Skeletal muscle tissue (tissue), 4 donors: ENCODE measurements around the gene CDK14. TPM values are rescaled to one million over a fixed set of nuclear protein-coding genes. Genes with fewer than 3 reads are reported as not detected.

Experiments used
- H3K27ac ChIP-seq: one replicate; pipeline ENCODE4 v1.7.0; 2013; ENCODE audit warnings: mild to moderate bottlenecking, low read depth, low read length, inconsistent platforms
- H3K27me3 ChIP-seq, 3 donors: one replicate each; pipeline ENCODE4 v1.7.0; 2013; ENCODE audit warnings: low read length in 3 of 3; ENCODE audit not compliant: control insufficient read depth in 3 of 3, insufficient read depth in 3 of 3
- H3K36me3 ChIP-seq, 3 donors: one replicate each; pipeline ENCODE4 v1.7.0; 2013; ENCODE audit warnings: low read length in 3 of 3; ENCODE audit not compliant: control insufficient read depth in 3 of 3, insufficient read depth in 3 of 3
- H3K4me1 ChIP-seq, 3 donors: one replicate each; pipeline ENCODE4 v1.7.0; 2013; ENCODE audit warnings: low read length in 3 of 3, mild to moderate bottlenecking in 3 of 3; ENCODE audit not compliant: control insufficient read depth in 3 of 3, insufficient read depth in 3 of 3
- H3K4me3 ChIP-seq, 3 donors: one replicate each; pipeline ENCODE4 v1.7.0; 2013; ENCODE audit warnings: low read length in 3 of 3
- H3K9ac ChIP-seq, 3 donors: one replicate each; pipeline ENCODE4 v1.7.0; 2013; ENCODE audit warnings: low read length in 3 of 3, mild to moderate bottlenecking in 3 of 3, moderate library complexity in 2 of 3, low read depth in 1 of 3
- H3K9me3 ChIP-seq, 3 donors: one replicate each; pipeline ENCODE4 v1.7.0; 2013; ENCODE audit warnings: low read length in 3 of 3; ENCODE audit not compliant: control insufficient read depth in 3 of 3
- total RNA-seq: library from RNA; depleted of rRNA; stranded (reverse); fragments of >200 nt; gene quantifications from one replicate; pipeline ENCODE4 v1.2.3, GENCODE V29; 2014
- donor health status: Osteomylitis.

Gene CDK14
- total RNA-seq, 1 donor from 2014 or later = 25.1 TPM

DNA sequence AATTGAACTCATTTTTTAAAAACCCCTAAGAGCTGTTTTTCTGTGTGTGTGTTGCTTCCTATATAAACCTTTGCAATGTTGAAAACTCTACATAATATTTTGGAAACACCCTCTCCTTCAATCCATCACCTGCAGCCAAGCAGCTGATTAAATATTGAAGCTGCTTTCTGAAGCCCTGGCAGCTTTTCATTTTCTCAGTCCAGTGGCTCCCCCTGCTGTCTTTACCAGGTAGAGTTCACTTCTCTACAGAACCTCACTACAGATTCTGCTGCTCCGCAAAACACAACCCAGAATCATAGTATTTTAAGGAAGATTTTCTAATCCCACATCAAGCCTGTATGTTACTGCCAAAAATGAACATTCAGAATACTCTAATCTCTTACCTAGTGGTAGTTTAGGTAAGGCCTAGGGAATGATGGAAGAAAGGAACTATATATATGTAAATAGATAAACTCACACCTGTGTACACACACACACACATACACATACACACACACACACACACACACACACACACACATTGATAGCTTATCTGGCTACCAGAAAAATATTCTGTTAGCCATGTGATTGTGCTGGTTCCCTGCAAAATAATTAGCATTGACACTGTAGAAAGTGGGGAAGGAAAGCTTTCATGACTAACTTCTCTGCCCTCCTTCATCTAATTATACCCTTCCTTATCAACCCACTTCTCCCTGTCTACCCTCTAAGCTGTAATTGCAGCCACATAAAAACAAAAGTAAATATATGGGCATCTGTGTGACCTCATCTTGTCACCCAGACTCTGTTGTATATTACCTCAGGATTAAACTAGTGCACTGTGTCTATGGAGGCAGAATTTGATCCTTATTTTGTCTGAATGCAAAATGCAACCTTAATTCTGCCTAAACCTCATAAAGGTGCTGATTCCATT is 438.6 kb downstream of the CDK14 start:
- Histone ChIP-seq H3K27me3 (no peaks in the 10 kb centered on the region), H3K27ac (no peak overlapping the region), H3K9me3 (no peaks in the 10 kb centered on the region), H3K4me3 (no peak overlapping the region), H3K4me1 (no peaks in the 10 kb centered on the region), H3K36me3 (no peaks in the 10 kb centered on the region), H3K9ac (no peak overlapping the region)

- no peak overlapping the region for H3K4me3 ChIP-seq
- no peaks in the 10 kb centered on the region for H3K36me3 ChIP-seq
- H3K4me1 ChIP-seq = no peaks in the 10 kb centered on the region
- no peak overlapping the region for H3K27ac ChIP-seq
- H3K27me3 ChIP-seq = no peaks in the 10 kb centered on the region
- H3K9me3 ChIP-seq = no peaks in the 10 kb centered on the region
- H3K9ac ChIP-seq = no peak overlapping the region
Observed at GRCh38 chr7:91039033-91039432, 442.9 kb downstream of the CDK14 start.

GRCh38 chr7:91041141-91041540 is 445.0 kb downstream of the CDK14 start:
- Histone ChIP-seq H3K27ac (no peak overlapping the region), H3K9ac (no peak overlapping the region)

GRCh38 chr7:91041901-91042484 is 445.9 kb downstream of the CDK14 start:
- H3K27me3 ChIP-seq = no peaks in the 10 kb centered on the region
- no peaks in the 10 kb centered on the region for H3K4me1 ChIP-seq
- H3K27ac ChIP-seq = no peak overlapping the region
- no peaks in the 10 kb centered on the region for H3K36me3 ChIP-seq
- H3K4me3 ChIP-seq = no peak overlapping the region
- no peak overlapping the region for H3K9ac ChIP-seq
- H3K9me3 ChIP-seq = no peaks in the 10 kb centered on the region

More at GRCh38 chr7:91041141-91041540, 445.0 kb downstream of the CDK14 start:
- Histone ChIP-seq H3K4me3 (no peak overlapping the region), H3K9me3 (no peaks in the 10 kb centered on the region), H3K27me3 (no peaks in the 10 kb centered on the region), H3K4me1 (no peaks in the 10 kb centered on the region), H3K36me3 (no peaks in the 10 kb centered on the region)

- no peak overlapping the region for H3K4me3 ChIP-seq
- H3K27ac ChIP-seq = no peak overlapping the region
- no peak overlapping the region for H3K9ac ChIP-seq
- H3K27me3 ChIP-seq = no peaks in the 10 kb centered on the region
- H3K9me3 ChIP-seq = no peaks in the 10 kb centered on the region
- H3K36me3 ChIP-seq = no peaks in the 10 kb centered on the region
- H3K4me1 ChIP-seq = no peaks in the 10 kb centered on the region
Observed at GRCh38 chr7:91043186-91043585, 447.1 kb downstream of the CDK14 start.

GRCh38 chr7:91043924-91044645 is 448.0 kb downstream of the CDK14 start:
- Histone ChIP-seq H3K36me3 (no peaks in the 10 kb centered on the region), H3K9me3 (no peaks in the 10 kb centered on the region), H3K4me3 (no peak overlapping the region), H3K9ac (no peak overlapping the region), H3K27me3 (no peaks in the 10 kb centered on the region), H3K4me1 (no peaks in the 10 kb centered on the region), H3K27ac (no peak overlapping the region)

GRCh38 chr7:91045606-91046005 is 449.5 kb downstream of the CDK14 start:
- Histone ChIP-seq H3K9ac (no peak overlapping the region), H3K36me3 (no peaks in the 10 kb centered on the region), H3K9me3 (no peaks in the 10 kb centered on the region), H3K4me3 (no peak overlapping the region), H3K27me3 (no peaks in the 10 kb centered on the region), H3K27ac (no peak overlapping the region), H3K4me1 (no peaks in the 10 kb centered on the region)

GRCh38 chr7:91046322-91047089 is 450.4 kb downstream of the CDK14 start:
- H3K36me3 ChIP-seq = no peaks in the 10 kb centered on the region
- H3K4me1 ChIP-seq = no peaks in the 10 kb centered on the region
- no peak overlapping the region for H3K27ac ChIP-seq
- H3K9me3 ChIP-seq = no peaks in the 10 kb centered on the region
- no peak overlapping the region for H3K4me3 ChIP-seq
- no peaks in the 10 kb centered on the region for H3K27me3 ChIP-seq
- H3K9ac ChIP-seq = no peak overlapping the region

- H3K27me3 ChIP-seq = no peaks in the 10 kb centered on the region
- no peak overlapping the region for H3K4me3 ChIP-seq
- no peaks in the 10 kb centered on the region for H3K4me1 ChIP-seq
- no peak overlapping the region for H3K27ac ChIP-seq
- no peaks in the 10 kb centered on the region for H3K9me3 ChIP-seq
- no peak overlapping the region for H3K9ac ChIP-seq
- H3K36me3 ChIP-seq = no peaks in the 10 kb centered on the region
Observed at GRCh38 chr7:91047636-91048035, 451.5 kb downstream of the CDK14 start.
